ENCODE data around the gene TCN2. TPM values are rescaled to one million over a fixed set of nuclear protein-coding genes. Genes with fewer than 3 reads are reported as not detected.

Gene TCN2
- total and polyA plus RNA-seq, 2 of the 4 experiments (the other 2 are of a cell fraction): 1.3 to 3.6 TPM

GRCh38 chr22:30674482-30674881, 67.5 kb downstream of the TCN2 start:
- H2BK15ac ChIP-seq (ENCODE audit: low read depth, low read length): no peak overlapping the region
- no peak overlapping the region for H3K18ac ChIP-seq (ENCODE audit: low read depth, low read length)
- no peak for DNase-seq
- no peak overlapping the region for H2AFZ ChIP-seq (replicated peaks; ENCODE audit: low read length, poor library complexity)
- ChIA-PET CTCF (no interaction called here), POLR2A (ENCODE audit: unreplicated experiment) (no interaction called here)
- H3K56ac ChIP-seq (ENCODE audit: extremely low read depth, insufficient read depth, low read length): no peak overlapping the region
- no peak overlapping the region for H2BK20ac ChIP-seq (ENCODE audit: low read depth, low read length)
- no peak overlapping the region for H4K8ac ChIP-seq (ENCODE audit: low read depth in 2 of 2, low read length in 2 of 2)
- no peak overlapping the region for H4K5ac ChIP-seq (ENCODE audit: low read depth, low read length)
- H3K9me1 ChIP-seq (ENCODE audit: insufficient read depth, low read length): 0 out of 2 replicates have a peak, but pooled peaks cover 4% of the 10 kb centered on the region
- dilution Hi-C loops (cut with HindIII; ENCODE audit: low sequenced_read_pairs, unreplicated experiment): no loop called here
- H3K4me3 ChIP-seq (ENCODE audit: insufficient read depth, low read depth, low read length): no peak overlapping the region
- no peak overlapping the region for H3K4me2 ChIP-seq (ENCODE audit: low read depth, low read length)
- no peaks in the 10 kb centered on the region for H3K4me1 ChIP-seq (ENCODE audit: control insufficient read depth, insufficient read depth, low read length)
- no peak overlapping the region for H2BK5ac ChIP-seq (ENCODE audit: low read depth, low read length, poor library complexity, severe bottlenecking)
- ATAC-seq (ENCODE audit: low read depth): no peak
- H2BK120ac ChIP-seq (ENCODE audit: low read depth, low read length): no peak overlapping the region
- TF ChIP-seq CEBPB (IDR thresholded peaks at IDR 0.05; ENCODE audit: low read depth, low read length): no peak
- no peak for TF ChIP-seq MAFK (IDR thresholded peaks at IDR 0.05; ENCODE audit: low read depth, low read length)
- no peak for TF ChIP-seq RAD21 (IDR thresholded peaks at IDR 0.05; ENCODE audit: low read length)
- TF ChIP-seq CTCF (conservative IDR thresholded peaks at IDR 0.05; ENCODE audit: low read depth, low read length): no peak
- TF ChIP-seq ELK1 (IDR thresholded peaks at IDR 0.05; ENCODE audit: borderline replicate concordance, low read depth, low read length): no peak
- no peak overlapping the region for H2AK9ac ChIP-seq (replicated peaks; ENCODE audit: low read depth, low read length, poor library complexity)
- peaks cover 4% of the 10 kb centered on the region for H3K27me3 ChIP-seq (ENCODE audit: control insufficient read depth, insufficient read depth, low read length)
- H4K20me1 ChIP-seq (ENCODE audit: insufficient read depth, low read length): no peaks in the 10 kb centered on the region
- BruUV-seq (replicated peaks): no TSS peak
- no peaks in the 10 kb centered on the region for H3K79me1 ChIP-seq (ENCODE audit: low read depth in 1 of 2, low read length in 2 of 2)
- H3K23ac ChIP-seq (ENCODE audit: low read depth, low read length): no peak overlapping the region
- intact Hi-C loops (cut with micrococcal nuclease): no loop called here
- no peaks in the 10 kb centered on the region for H3K9me3 ChIP-seq (ENCODE audit: control insufficient read depth, insufficient read depth, low read length)
- no peak overlapping the region for H4K91ac ChIP-seq (ENCODE audit: insufficient read depth, low read depth, low read length)
- no peak overlapping the region for H3K27ac ChIP-seq (ENCODE audit: insufficient read depth, low read length)
- H3K4ac ChIP-seq (ENCODE audit: low read depth, low read length): no peak overlapping the region
- no peaks in the 10 kb centered on the region for H3K36me3 ChIP-seq (ENCODE audit: control insufficient read depth, insufficient read depth, low read length)
- H3K14ac ChIP-seq (replicated peaks; ENCODE audit: low read depth, low read length): no peak overlapping the region
- no peak overlapping the region for H2AK5ac ChIP-seq (ENCODE audit: low read depth, low read length)
- 73% methylated on average over 4 of the region's 6 CpGs; no CpG with 5 or more reads in 1 of the 2 experiments for WGBS, 2 experiments (ENCODE audit: extremely low coverage in 2 of 2, insufficient read length in 1 of 2)
- H3K9ac ChIP-seq (ENCODE audit: low read depth, low read length): no peak overlapping the region
- in situ Hi-C loops (cut with MboI; ENCODE audit: low sequenced_read_pairs): no loop called here
